CD14-positive monocyte (primary cell): ENCODE measurements around the gene STAT5A. TPM values are rescaled to one million over a fixed set of nuclear protein-coding genes. Genes with fewer than 3 reads are reported as not detected.

ENCODE experiments used
- DNase-seq, 3 donors: peaks; one replicate each; pipeline ENCODE4 v3.0.0-alpha.2; 2011 to 2022
- H2AFZ ChIP-seq: 2 replicates; pipeline ENCODE4 v1.6.0; 2012; ENCODE audit warnings: mild to moderate bottlenecking, low read depth, low read length, inconsistent platforms; ENCODE audit not compliant: insufficient read depth, poor library complexity, severe bottlenecking
- H3K27ac ChIP-seq, 2 donors: 1 replicate in 1 of 2; 2 replicates in 1 of 2; pipeline ENCODE4 v1.5.1; 2012 to 2013; ENCODE audit warnings: low read length in 2 of 2, control low read depth in 1 of 2, inconsistent platforms in 1 of 2, low read depth in 1 of 2, mild to moderate bottlenecking in 1 of 2
- H3K27me3 ChIP-seq, 2 donors: one replicate each; pipeline versions ENCODE4 v1.6.0 to v1.6.1; 2011 to 2013; ENCODE audit warnings: low read length in 2 of 2; ENCODE audit not compliant: control insufficient read depth in 2 of 2, insufficient read depth in 2 of 2
- H3K36me3 ChIP-seq, 2 donors: replicated peaks in 1 of 2; 1 replicate in 1 of 2; 2 replicates in 1 of 2; pipeline versions ENCODE4 v1.5.1 to v1.6.1; 2012 to 2013; ENCODE audit warnings: low read length in 2 of 2, control low read depth in 1 of 2, inconsistent platforms in 1 of 2, mild to moderate bottlenecking in 1 of 2; ENCODE audit not compliant: insufficient read depth in 2 of 2, control insufficient read depth in 1 of 2
- H3K4me1 ChIP-seq, 2 donors: 1 replicate in 1 of 2; 2 replicates in 1 of 2; pipeline versions ENCODE4 v1.5.1 to v1.6.1; 2012 to 2013; ENCODE audit warnings: low read length in 2 of 2, control low read depth in 1 of 2, inconsistent platforms in 1 of 2, mild to moderate bottlenecking in 1 of 2, moderate library complexity in 1 of 2; ENCODE audit not compliant: insufficient read depth in 2 of 2, control insufficient read depth in 1 of 2
- H3K4me2 ChIP-seq: replicated peaks from 2 replicates; pipeline ENCODE3; 2012; ENCODE audit warnings: low read length, moderate library complexity, mild to moderate bottlenecking; ENCODE audit not compliant: poor library complexity, severe bottlenecking; ENCODE audit errors: extremely low read depth
- H3K4me3 ChIP-seq, 3 experiments: fragments of 200-600 bp in 1 of 3; sonication (generic) in 1 of 3; replicated peaks in 1 of 3; 1 replicate in 2 of 3; 2 replicates in 1 of 3; pipeline ENCODE4 v1.5.1; 2011 to 2013; ENCODE audit warnings: low read length in 3 of 3, mild to moderate bottlenecking in 3 of 3, control low read depth in 2 of 3, low read depth in 2 of 3, inconsistent platforms in 1 of 3, moderate library complexity in 1 of 3
- H3K79me2 ChIP-seq: 2 replicates; pipeline ENCODE4 v1.6.0; 2012; ENCODE audit warnings: mild to moderate bottlenecking, control low read depth, inconsistent platforms, low read length, moderate library complexity; ENCODE audit not compliant: insufficient read depth
- H3K9ac ChIP-seq: 2 replicates; pipeline ENCODE4 v1.6.0; 2017; ENCODE audit warnings: low read length, mild to moderate bottlenecking; ENCODE audit not compliant: insufficient read depth, poor library complexity, severe bottlenecking
- H3K9me3 ChIP-seq, 2 donors: replicated peaks in 1 of 2; 1 replicate in 1 of 2; 2 replicates in 1 of 2; pipeline versions ENCODE4 v1.5.1 to v1.6.1; 2012 to 2013; ENCODE audit warnings: low read length in 2 of 2, control low read depth in 1 of 2; ENCODE audit not compliant: control insufficient read depth in 1 of 2, insufficient read depth in 1 of 2
- H4K20me1 ChIP-seq: 2 replicates; pipeline ENCODE4 v1.6.0; 2012; ENCODE audit warnings: mild to moderate bottlenecking, low read length, control low read depth, moderate library complexity; ENCODE audit not compliant: insufficient read depth
- H3K27ac Mint-ChIP-seq, 7 donors: one replicate each; pipeline ENCODE4 v1.8.0; 2020; ENCODE audit warnings: mild to moderate bottlenecking in 7 of 7, mixed read lengths in 7 of 7, moderate library complexity in 6 of 7, inconsistent platforms in 2 of 7
- H3K27me3 Mint-ChIP-seq, 3 donors: one replicate each; pipeline ENCODE4 v1.8.0; 2021 to 2022; ENCODE audit warnings: low read depth in 3 of 3, mild to moderate bottlenecking in 3 of 3, mixed read lengths in 3 of 3, moderate library complexity in 3 of 3, inconsistent platforms in 1 of 3
- H3K36me3 Mint-ChIP-seq, 2 donors: one replicate each; pipeline ENCODE4 v1.8.0; 2020; ENCODE audit warnings: mixed read lengths in 2 of 2, inconsistent platforms in 1 of 2, mild to moderate bottlenecking in 1 of 2
- H3K4me1 Mint-ChIP-seq: one replicate; pipeline ENCODE4 v1.8.0; 2020; ENCODE audit warnings: mild to moderate bottlenecking, mixed read lengths
- H3K4me3 Mint-ChIP-seq, 2 donors: one replicate each; pipeline ENCODE4 v1.8.0; 2020; ENCODE audit warnings: mild to moderate bottlenecking in 2 of 2, mixed read lengths in 2 of 2, moderate library complexity in 1 of 2
- H3K9me3 Mint-ChIP-seq, 7 donors: one replicate each; pipeline ENCODE4 v1.8.0; 2020 to 2022; ENCODE audit warnings: mixed read lengths in 7 of 7, mild to moderate bottlenecking in 6 of 7, moderate library complexity in 6 of 7, inconsistent platforms in 2 of 7
- WGBS: methylation state at CpG from one replicate; pipeline ENCODE4 v1.1.5; 2013; ENCODE audit warnings: missing lambda C conversion rate; ENCODE audit not compliant: insufficient coverage; 5-methylcytosine and 5-hydroxymethylcytosine counted together
- intact Hi-C, 2 donors: fragments of 100-400 bp; cut with micrococcal nuclease; formaldehyde crosslinking; loops; one replicate each; pipeline versions ENCODE4 v1.15.0 to v1.15.1; 2023
- polyA plus RNA-seq, 3 donors: library from polyadenylated mRNA; depleted of rRNA in 1 of 3; unstranded in 2 of 3; stranded (reverse) in 1 of 3; fragments of 300-500 nt in 2 of 3; fragments of >200 nt in 1 of 3; fragmentation: Illumina TruSeq in 2 of 3; gene quantifications; 1 replicate in 2 of 3; 2 replicates in 1 of 3; pipeline ENCODE4 v1.2.3, GENCODE V29; 2012 to 2021
- TF ChIP-seq, protein P1 (sequence below): fragments of 200-600 bp; IDR thresholded peaks from one replicate; pipeline ENCODE4 v1.8.0; 2022; ENCODE audit warnings: antibody characterized with exemption, mild to moderate bottlenecking

STAT5A gene
- polyA plus RNA-seq, 3 donors = 30.5 to 91.1 (median 49.8) TPM

DNA sequence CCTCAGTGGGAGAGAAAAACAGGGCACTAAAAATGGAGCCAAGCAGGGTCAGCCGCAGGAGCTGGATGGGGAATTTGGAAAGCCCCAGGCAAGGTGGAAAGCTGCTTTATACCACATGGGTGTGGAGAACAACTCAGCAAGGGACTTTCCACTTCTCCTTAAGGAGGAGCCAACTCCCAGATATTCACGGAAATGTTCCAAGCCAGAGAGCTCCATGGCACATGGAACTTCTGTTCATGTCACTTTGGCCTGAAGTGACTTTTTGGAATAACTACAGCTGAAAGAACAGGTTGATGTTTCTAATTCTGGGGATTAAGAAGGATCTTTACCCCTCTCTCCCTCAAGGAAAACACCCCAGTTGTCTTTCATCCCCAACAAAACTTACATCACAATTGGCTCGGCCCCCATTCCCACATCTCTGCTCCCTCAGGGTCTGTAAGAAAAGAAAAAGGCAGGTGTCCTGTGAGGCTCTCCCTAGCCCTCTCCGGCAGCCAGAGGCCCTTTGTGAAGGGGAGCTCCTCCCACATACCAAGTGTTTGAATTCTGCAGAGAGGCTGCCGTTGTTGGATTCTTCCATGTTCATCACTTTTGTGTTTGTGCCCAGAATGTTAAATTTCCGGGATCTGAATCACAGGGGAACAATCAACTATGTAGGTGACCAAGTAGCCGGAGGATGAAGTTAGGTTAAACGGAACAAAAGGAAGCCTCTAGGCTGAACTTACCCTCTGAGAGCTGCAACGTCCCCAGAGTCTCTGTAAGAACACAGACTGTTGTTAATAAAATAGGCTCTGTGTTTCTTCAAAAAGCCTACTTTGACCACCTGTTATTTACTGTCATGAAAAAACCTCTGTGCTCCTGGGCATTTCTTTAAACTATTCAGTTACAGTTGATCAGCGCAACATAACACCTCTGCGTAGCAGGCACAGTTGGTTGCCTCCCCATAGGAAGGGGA is 41.0 kb downstream of the STAT5A start:
- no peak overlapping the region for H3K4me3 Mint-ChIP-seq
- peaks cover 75 to 92% of the 10 kb centered on the region in 2 donors for H3K36me3 ChIP-seq
- no peak for DNase-seq
- H3K79me2 ChIP-seq = no peaks in the 10 kb centered on the region
- peaks cover 74 to 93% of the 10 kb centered on the region in 2 donors for H3K36me3 Mint-ChIP-seq
- H3K27ac ChIP-seq = no peak overlapping the region
- H3K4me1 Mint-ChIP-seq = no peaks in the 10 kb centered on the region
- H4K20me1 ChIP-seq = peaks cover 15% of the 10 kb centered on the region
- H3K4me2 ChIP-seq = no peak overlapping the region
- TF ChIP-seq, protein P1, sequence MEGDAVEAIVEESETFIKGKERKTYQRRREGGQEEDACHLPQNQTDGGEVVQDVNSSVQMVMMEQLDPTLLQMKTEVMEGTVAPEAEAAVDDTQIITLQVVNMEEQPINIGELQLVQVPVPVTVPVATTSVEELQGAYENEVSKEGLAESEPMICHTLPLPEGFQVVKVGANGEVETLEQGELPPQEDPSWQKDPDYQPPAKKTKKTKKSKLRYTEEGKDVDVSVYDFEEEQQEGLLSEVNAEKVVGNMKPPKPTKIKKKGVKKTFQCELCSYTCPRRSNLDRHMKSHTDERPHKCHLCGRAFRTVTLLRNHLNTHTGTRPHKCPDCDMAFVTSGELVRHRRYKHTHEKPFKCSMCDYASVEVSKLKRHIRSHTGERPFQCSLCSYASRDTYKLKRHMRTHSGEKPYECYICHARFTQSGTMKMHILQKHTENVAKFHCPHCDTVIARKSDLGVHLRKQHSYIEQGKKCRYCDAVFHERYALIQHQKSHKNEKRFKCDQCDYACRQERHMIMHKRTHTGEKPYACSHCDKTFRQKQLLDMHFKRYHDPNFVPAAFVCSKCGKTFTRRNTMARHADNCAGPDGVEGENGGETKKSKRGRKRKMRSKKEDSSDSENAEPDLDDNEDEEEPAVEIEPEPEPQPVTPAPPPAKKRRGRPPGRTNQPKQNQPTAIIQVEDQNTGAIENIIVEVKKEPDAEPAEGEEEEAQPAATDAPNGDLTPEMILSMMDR = no peak
- intact Hi-C loops = no loop called here
- H3K9me3 ChIP-seq = no peaks in the 10 kb centered on the region
- no peak overlapping the region for H2AFZ ChIP-seq
- H3K27ac Mint-ChIP-seq = peak overlapping the region in 3 of 7 donors; percentile 2 to 80 (median 62)
- H3K27me3 Mint-ChIP-seq = peaks cover 0 to 2% (median 0%) of the 10 kb centered on the region in 3 donors
- H3K4me1 ChIP-seq = no peaks in the 10 kb centered on the region
- no peak overlapping the region for H3K9ac ChIP-seq
- 96% methylated on average over 4 of the region's 11 CpGs for WGBS
- H3K4me3 ChIP-seq = no peak overlapping the region
- H3K9me3 Mint-ChIP-seq = no peaks in the 10 kb centered on the region
- H3K27me3 ChIP-seq = no peaks in the 10 kb centered on the region

DNA sequence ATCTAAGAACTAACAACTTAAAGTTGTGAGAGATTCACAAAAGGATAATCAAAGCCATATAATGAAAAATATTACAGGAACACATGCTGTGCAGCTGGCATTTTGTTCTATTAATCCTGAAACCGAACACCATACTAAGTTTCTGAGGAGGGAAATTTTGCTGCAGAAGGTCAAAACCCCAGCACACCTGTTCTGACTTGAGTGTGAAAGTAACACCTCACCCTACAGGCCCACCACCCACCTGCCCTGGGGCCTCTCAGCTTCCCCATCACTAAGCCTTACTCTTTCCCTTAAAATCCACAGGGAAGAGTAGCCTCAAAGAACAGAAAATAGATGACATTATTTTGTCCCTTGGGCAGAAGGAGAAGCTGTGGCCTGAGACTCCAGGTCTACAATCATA is 44.8 kb downstream of the STAT5A start:
- 100% methylated on average over 1 of the region's 1 CpG for WGBS
- Mint-ChIP-seq H3K4me3 (no peak overlapping the region), H3K4me1 (peaks cover 5% of the 10 kb centered on the region), H3K9me3 (no peaks in the 10 kb centered on the region), H3K36me3 (peaks cover 75 to 88% of the 10 kb centered on the region in 2 donors), H3K27ac (peak overlapping the region in 1 of 7 donors; percentile 50), H3K27me3 (peaks cover 0 to 2% (median 0%) of the 10 kb centered on the region in 3 donors)
- Histone ChIP-seq H3K79me2 (no peaks in the 10 kb centered on the region), H3K36me3 (peaks cover 79 to 94% of the 10 kb centered on the region in 2 donors), H4K20me1 (peaks cover 4% of the 10 kb centered on the region), H3K9me3 (no peaks in the 10 kb centered on the region), H3K4me1 (peaks cover 0 to 5% of the 10 kb centered on the region in 2 donors), H3K27ac (peak overlapping the region in 1 of 2 donors; percentile 16), H2AFZ (no peak overlapping the region), H3K4me3 (no peak overlapping the region), H3K9ac (no peak overlapping the region), H3K4me2 (no peak overlapping the region), H3K27me3 (no peaks in the 10 kb centered on the region)
- TF ChIP-seq, protein P1 = no peak
- no peak for DNase-seq
- intact Hi-C loops = no loop called here
